ENCODE results near the gene PNRC1. TPM values are rescaled to one million over a fixed set of nuclear protein-coding genes. Genes with fewer than 3 reads are reported as not detected.
"Not testable (repeated sequence)": the region's sequence is repeated elsewhere in the genome, so short reads cannot be mapped to it uniquely, and the experiment has no call there.

Gene PNRC1
- total and polyA plus RNA-seq, 2 donors (not counting 1 experiment from before 2014, with no cell fraction given), result 158 to 486 TPM

DNA sequence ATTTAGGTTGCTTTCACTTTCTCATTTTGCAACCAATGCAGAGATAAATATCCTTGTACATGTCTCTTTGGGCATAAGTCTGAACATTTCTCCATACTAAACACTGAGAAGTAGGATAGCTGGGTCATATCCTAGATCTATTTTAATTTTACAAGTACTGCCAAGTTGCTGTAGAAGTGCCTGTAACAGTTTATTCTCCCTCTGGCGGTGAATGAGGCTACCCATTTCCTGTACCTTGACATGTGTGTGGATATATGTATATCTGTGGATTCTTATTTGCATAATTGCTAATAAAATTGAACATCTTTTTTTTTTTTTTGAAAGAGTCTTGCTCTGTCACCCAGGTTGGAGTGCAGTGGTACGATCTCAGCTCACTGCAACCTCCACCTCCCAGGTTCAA, 48.0 kb upstream of the PNRC1 start:
- Histone ChIP-seq H3K36me3 (replicated peaks in 1 of 2; ENCODE audit: control extremely low read depth in 1 of 2, control insufficient read depth in 1 of 2, extremely low read depth in 1 of 2, insufficient read depth in 2 of 2, low read length in 1 of 2) (no peaks in the 10 kb centered on the region), H2AFZ (ENCODE audit: insufficient read depth, low read depth, low read length, poor library complexity, severe bottlenecking) (no peak overlapping the region), H3K27me3 (replicated peaks in 1 of 4; ENCODE audit: control extremely low read depth in 1 of 4, control insufficient read depth in 3 of 4, insufficient read depth in 4 of 4, low read length in 3 of 4) (peaks cover 0 to 6% (median 2%) of the 10 kb centered on the region in 4 experiments), H3K4me3 (ENCODE audit: control extremely low read depth in 1 of 5, extremely low read depth in 1 of 5, insufficient read depth in 1 of 5, low read depth in 2 of 5, low read length in 4 of 5) (no peak overlapping the region), H3K9ac (ENCODE audit: low read length) (no peak overlapping the region), H3K9me3 (ENCODE audit: control extremely low read depth in 1 of 3, control insufficient read depth in 2 of 3, insufficient read depth in 1 of 3, low read length in 2 of 3) (peaks cover 0 to 9% (median 7%) of the 10 kb centered on the region in 3 donors), H3K79me2 (ENCODE audit: control insufficient read depth, insufficient read depth, low read length) (no peaks in the 10 kb centered on the region), H3K4me1 (ENCODE audit: control insufficient read depth in 2 of 2, insufficient read depth in 2 of 2, low read length in 2 of 2) (no peaks in the 10 kb centered on the region), H4K20me1 (ENCODE audit: control insufficient read depth, insufficient read depth, low read length, poor library complexity, severe bottlenecking) (no peaks in the 10 kb centered on the region), H3K4me2 (replicated peaks; ENCODE audit: low read depth, low read length, poor library complexity, severe bottlenecking) (no peak overlapping the region), H3K27ac (ENCODE audit: low read length in 2 of 2) (no peak overlapping the region)
- intact Hi-C loops (cut with micrococcal nuclease), result no loop called here
- TF ChIP-seq, protein P1, sequence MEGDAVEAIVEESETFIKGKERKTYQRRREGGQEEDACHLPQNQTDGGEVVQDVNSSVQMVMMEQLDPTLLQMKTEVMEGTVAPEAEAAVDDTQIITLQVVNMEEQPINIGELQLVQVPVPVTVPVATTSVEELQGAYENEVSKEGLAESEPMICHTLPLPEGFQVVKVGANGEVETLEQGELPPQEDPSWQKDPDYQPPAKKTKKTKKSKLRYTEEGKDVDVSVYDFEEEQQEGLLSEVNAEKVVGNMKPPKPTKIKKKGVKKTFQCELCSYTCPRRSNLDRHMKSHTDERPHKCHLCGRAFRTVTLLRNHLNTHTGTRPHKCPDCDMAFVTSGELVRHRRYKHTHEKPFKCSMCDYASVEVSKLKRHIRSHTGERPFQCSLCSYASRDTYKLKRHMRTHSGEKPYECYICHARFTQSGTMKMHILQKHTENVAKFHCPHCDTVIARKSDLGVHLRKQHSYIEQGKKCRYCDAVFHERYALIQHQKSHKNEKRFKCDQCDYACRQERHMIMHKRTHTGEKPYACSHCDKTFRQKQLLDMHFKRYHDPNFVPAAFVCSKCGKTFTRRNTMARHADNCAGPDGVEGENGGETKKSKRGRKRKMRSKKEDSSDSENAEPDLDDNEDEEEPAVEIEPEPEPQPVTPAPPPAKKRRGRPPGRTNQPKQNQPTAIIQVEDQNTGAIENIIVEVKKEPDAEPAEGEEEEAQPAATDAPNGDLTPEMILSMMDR (IDR thresholded peaks at IDR 0.05), result no peak
- no peak for TF ChIP-seq EZH2 (IDR thresholded peaks at IDR 0.05; ENCODE audit: borderline replicate concordance, insufficient read depth, low read depth, low read length, poor library complexity, severe bottlenecking)
- no CpG with 5 or more reads among the region's 2 CpGs for WGBS (ENCODE audit: insufficient coverage)
- ATAC-seq (ENCODE audit: low read depth) (no peak), DNase-seq (no peak)
- POLR2A ChIA-PET, result no interaction called here
- Mint-ChIP-seq H3K27me3 (peaks cover 9% of the 10 kb centered on the region), H3K27ac (no peak overlapping the region), H3K4me1 (peaks cover 2% of the 10 kb centered on the region), H3K9me3 (ENCODE audit: insufficient read depth) (no peaks in the 10 kb centered on the region), H3K4me3 (no peak overlapping the region)
- CTCF ChIA-PET, result no interaction called here

DNA sequence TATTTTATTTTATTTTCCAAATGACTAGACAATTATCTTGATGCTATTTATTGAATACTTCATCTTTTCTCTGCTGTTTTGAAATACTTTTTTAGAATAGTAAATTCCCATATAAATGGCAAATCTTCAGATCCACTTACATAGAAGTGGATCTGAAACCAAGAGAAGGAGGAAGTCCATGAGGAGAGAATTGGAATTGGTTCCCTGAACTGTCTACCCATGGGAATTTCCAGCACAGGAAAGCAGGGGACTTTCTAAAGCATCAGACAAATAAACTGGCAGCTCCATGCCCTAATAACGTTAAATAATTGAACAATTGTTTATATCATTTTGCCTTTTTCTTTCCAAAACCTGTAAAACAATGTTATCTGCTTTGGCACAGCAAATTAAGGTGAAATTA, 47.1 kb upstream of the PNRC1 start:
- no peaks in the 10 kb centered on the region for H4K20me1 ChIP-seq (ENCODE audit: control insufficient read depth, insufficient read depth, low read length, poor library complexity, severe bottlenecking)
- H3K79me2 ChIP-seq (ENCODE audit: control insufficient read depth, insufficient read depth, low read length), result no peaks in the 10 kb centered on the region
- no CpG with 5 or more reads among the region's 1 CpG for WGBS (ENCODE audit: insufficient coverage)
- H3K9ac ChIP-seq (ENCODE audit: low read length), result no peak overlapping the region
- H3K27me3 Mint-ChIP-seq, result peaks cover 4% of the 10 kb centered on the region
- peaks cover 1% of the 10 kb centered on the region for H3K9me3 Mint-ChIP-seq (ENCODE audit: insufficient read depth)
- DNase-seq (no peak), ATAC-seq (ENCODE audit: low read depth) (no peak)
- H2AFZ ChIP-seq (ENCODE audit: insufficient read depth, low read depth, low read length, poor library complexity, severe bottlenecking), result no peak overlapping the region
- no peak overlapping the region for H3K4me2 ChIP-seq (replicated peaks; ENCODE audit: low read depth, low read length, poor library complexity, severe bottlenecking)
- no peak overlapping the region for H3K4me3 ChIP-seq (ENCODE audit: control extremely low read depth in 1 of 5, extremely low read depth in 1 of 5, insufficient read depth in 1 of 5, low read depth in 2 of 5, low read length in 4 of 5)
- TF ChIP-seq, protein P1 (IDR thresholded peaks at IDR 0.05), result no peak
- no peak for TF ChIP-seq EZH2 (IDR thresholded peaks at IDR 0.05; ENCODE audit: borderline replicate concordance, insufficient read depth, low read depth, low read length, poor library complexity, severe bottlenecking)
- H3K27me3 ChIP-seq (replicated peaks in 1 of 4; ENCODE audit: control extremely low read depth in 1 of 4, control insufficient read depth in 3 of 4, insufficient read depth in 4 of 4, low read length in 3 of 4), result peaks cover 0 to 2% (median 0%) of the 10 kb centered on the region in 4 experiments
- H3K36me3 ChIP-seq (replicated peaks in 1 of 2; ENCODE audit: control extremely low read depth in 1 of 2, control insufficient read depth in 1 of 2, extremely low read depth in 1 of 2, insufficient read depth in 2 of 2, low read length in 1 of 2), result no peaks in the 10 kb centered on the region
- H3K27ac Mint-ChIP-seq, result no peak overlapping the region
- H3K9me3 ChIP-seq (ENCODE audit: control extremely low read depth in 1 of 3, control insufficient read depth in 2 of 3, insufficient read depth in 1 of 3, low read length in 2 of 3), result peaks cover 0 to 16% (median 14%) of the 10 kb centered on the region in 3 donors
- intact Hi-C loops (cut with micrococcal nuclease), result no loop called here
- ChIA-PET POLR2A (no interaction called here), CTCF (interaction anchor here (0.7 kb wide), 1 partner anchor 10 kb away, joined by 3 read pairs; no protein-coding TSS in a partner anchor)
- H3K4me1 ChIP-seq (ENCODE audit: control insufficient read depth in 2 of 2, insufficient read depth in 2 of 2, low read length in 2 of 2), result no peaks in the 10 kb centered on the region
- no peak overlapping the region for H3K4me3 Mint-ChIP-seq
- H3K27ac ChIP-seq (ENCODE audit: low read length in 2 of 2), result no peak overlapping the region
- peaks cover 2% of the 10 kb centered on the region for H3K4me1 Mint-ChIP-seq

DNA sequence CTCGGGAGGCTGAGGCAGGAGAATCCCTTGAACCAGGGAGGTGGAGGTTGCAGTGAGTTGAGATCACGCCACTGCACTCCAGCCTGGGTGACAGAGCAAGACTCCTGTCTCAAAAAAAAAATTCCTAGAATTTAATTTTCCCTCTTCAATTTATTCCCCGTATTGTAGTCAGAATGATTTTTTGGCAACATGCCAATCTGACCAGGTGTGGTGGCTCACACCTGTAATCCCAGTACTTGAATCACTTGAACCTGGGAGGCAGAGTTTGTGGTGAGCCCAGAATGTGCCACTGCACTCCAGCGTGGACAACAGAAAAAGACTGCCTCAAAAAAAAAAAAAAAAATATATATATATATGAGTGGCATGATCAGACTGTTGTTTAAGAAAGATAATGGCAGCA, 46.4 kb upstream of the PNRC1 start:
- H3K9ac ChIP-seq (ENCODE audit: low read length); H3K4me1 ChIP-seq (ENCODE audit: control insufficient read depth in 2 of 2, insufficient read depth in 2 of 2, low read length in 2 of 2); intact Hi-C loops (cut with micrococcal nuclease); H4K20me1 ChIP-seq (ENCODE audit: control insufficient read depth, insufficient read depth, low read length, poor library complexity, severe bottlenecking); CTCF ChIA-PET; H3K9me3 Mint-ChIP-seq (ENCODE audit: insufficient read depth); H3K36me3 ChIP-seq (replicated peaks in 1 of 2; ENCODE audit: control extremely low read depth in 1 of 2, control insufficient read depth in 1 of 2, extremely low read depth in 1 of 2, insufficient read depth in 2 of 2, low read length in 1 of 2); POLR2A ChIA-PET; H2AFZ ChIP-seq (ENCODE audit: insufficient read depth, low read depth, low read length, poor library complexity, severe bottlenecking); H3K4me1 Mint-ChIP-seq; H3K27ac Mint-ChIP-seq; H3K27me3 ChIP-seq (replicated peaks in 1 of 4; ENCODE audit: control extremely low read depth in 1 of 4, control insufficient read depth in 3 of 4, insufficient read depth in 4 of 4, low read length in 3 of 4); H3K4me3 ChIP-seq (ENCODE audit: control extremely low read depth in 1 of 5, extremely low read depth in 1 of 5, insufficient read depth in 1 of 5, low read depth in 2 of 5, low read length in 4 of 5); DNase-seq; ATAC-seq (ENCODE audit: low read depth); H3K79me2 ChIP-seq (ENCODE audit: control insufficient read depth, insufficient read depth, low read length); H3K27ac ChIP-seq (ENCODE audit: low read length in 2 of 2); H3K27me3 Mint-ChIP-seq; H3K4me3 Mint-ChIP-seq; H3K4me2 ChIP-seq (replicated peaks; ENCODE audit: low read depth, low read length, poor library complexity, severe bottlenecking): not testable (repeated sequence)
- H3K9me3 ChIP-seq (ENCODE audit: control extremely low read depth in 1 of 3, control insufficient read depth in 2 of 3, insufficient read depth in 1 of 3, low read length in 2 of 3), result peaks cover 1 to 18% (median 14%) of the 10 kb centered on the region in 3 donors
- WGBS (ENCODE audit: insufficient coverage), result no CpG with 5 or more reads among the region's 4 CpGs
